ENCODE results near the gene SPATA31C1. TPM values are rescaled to one million over a fixed set of nuclear protein-coding genes. Genes with fewer than 3 reads are reported as not detected.
A peak's percentile ranks its signal among the peaks of the same experiment; 100 is the strongest.
"Not testable (repeated sequence)": the region's sequence is repeated elsewhere in the genome, so short reads cannot be mapped to it uniquely, and the experiment has no call there.

Gene SPATA31C1
- total RNA-seq (2014; rRNA removed; shearing (Covaris generic)), result not detected in 2 replicates

DNA sequence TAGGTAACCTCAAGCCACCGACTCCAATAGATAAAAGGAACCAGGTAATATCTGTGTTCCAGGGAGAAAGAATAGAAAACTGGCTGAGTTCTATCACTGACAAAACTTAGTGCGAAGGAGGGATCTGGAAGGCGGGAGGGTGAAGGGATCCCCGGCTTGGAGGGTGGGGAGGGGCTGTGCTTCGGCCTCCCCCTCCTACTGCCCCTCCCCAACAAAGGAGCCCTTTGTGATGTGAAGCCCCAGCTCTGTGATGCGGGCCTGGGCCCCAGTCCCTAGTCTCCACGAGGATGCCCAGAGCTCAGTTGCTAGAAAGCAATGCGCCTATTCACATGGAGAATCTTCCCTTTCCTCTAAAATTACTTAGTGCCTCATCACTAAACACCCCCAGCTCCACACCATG, at the start of gene SPATA31C1:
Gene SPATA31C1 (plus strand): TSS at position 301 of the 400 bp plus-strand sequence.
- DNase-seq (ENCODE audit: low read depth), result not testable (repeated sequence)

- no peak for DNase-seq (ENCODE audit: low read depth)
These were observed 49.6 kb upstream of the SPATA31C1 start for GRCh38 chr9:87868175-87868574.

GRCh38 chr9:87868635-87869034, 49.1 kb upstream of the SPATA31C1 start:
- no peak for DNase-seq (ENCODE audit: low read depth)

DNA sequence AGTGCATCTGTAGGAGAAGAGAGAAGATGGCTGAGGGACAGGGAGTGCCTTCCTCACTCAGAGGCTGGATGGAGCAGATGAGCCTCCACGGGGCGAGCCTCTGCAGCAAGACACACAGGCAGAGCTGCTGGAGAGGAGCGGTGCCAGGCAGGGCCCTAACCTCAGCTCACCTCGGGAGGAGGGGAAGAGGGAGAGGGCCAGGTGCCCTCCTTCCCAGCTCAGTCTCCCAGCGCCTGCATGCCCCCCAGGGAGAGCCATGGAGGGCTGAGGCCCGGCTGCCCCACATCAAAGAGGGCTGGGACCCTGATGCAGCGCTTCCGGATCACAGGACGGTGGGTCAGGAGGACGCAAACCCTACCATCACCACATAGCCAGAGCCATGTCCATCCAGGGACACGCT, 48.7 kb upstream of the SPATA31C1 start:
- DNase-seq (ENCODE audit: low read depth), result no peak

- DNase-seq (ENCODE audit: low read depth), result no peak
These were observed 46.2 kb upstream of the SPATA31C1 start for GRCh38 chr9:87871425-87872078.

- peak; percentile 73 for DNase-seq (ENCODE audit: low read depth)
These were observed 45.6 kb upstream of the SPATA31C1 start for GRCh38 chr9:87872079-87872624.

DNA sequence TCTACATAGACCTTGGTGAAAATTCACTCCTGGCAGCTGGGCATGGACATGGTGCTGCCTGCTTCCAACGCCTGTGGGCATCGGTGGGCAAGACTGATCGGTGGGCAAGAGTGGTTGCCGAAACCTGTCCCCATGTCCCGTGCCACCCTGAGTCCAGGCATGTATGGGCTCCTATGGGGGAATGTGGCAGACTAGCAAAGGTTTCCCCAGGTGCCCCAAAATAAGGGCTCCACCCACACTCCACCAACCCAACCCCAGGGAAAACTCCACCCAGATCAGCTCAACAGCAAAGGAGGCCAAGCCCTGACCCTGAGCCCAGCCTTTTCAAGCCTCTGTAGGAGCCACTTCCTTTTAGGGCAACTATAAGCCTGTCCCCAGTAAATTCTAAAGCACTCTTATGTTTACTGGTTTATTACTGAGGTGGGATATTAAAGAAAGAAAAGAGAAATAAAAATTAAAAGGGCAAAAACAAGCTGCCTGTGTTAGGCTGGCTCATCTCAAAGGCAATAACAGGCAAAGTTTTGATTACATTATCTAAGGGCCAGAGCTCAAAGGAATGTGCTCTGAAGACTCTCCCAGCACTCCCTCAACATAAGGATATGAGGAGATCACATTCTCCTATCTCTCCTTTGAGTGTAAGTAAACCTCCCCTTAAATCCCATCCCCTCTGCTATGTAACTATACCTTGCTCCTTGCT, 44.0 kb upstream of the SPATA31C1 start:
- no peak for DNase-seq (ENCODE audit: low read depth)

GRCh38 chr9:87874304-87874623, 43.5 kb upstream of the SPATA31C1 start:
- peak; percentile 0 for DNase-seq (ENCODE audit: low read depth)

DNA sequence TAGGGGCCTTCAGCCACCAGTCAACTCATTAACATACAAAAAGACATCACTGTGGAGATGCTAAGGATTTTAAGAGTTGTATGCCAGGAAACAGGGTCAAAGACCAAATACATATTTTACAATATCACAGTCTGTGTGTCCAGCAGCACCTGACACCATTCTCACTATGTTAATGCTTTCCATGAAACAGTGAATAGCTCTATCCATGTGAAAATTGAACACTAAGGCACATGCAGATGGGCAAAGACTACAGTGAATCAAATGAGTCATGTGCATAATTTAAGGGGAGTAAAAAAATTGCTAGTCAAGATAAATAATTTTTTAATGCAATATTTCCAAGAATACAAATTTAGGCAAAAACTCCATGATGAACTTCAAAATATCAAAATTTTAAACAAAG, 42.7 kb upstream of the SPATA31C1 start:
- no peak for DNase-seq (ENCODE audit: low read depth)

GRCh38 chr9:87875831-87876545, 41.8 kb upstream of the SPATA31C1 start:
- DNase-seq (ENCODE audit: low read depth), result no peak

DNA sequence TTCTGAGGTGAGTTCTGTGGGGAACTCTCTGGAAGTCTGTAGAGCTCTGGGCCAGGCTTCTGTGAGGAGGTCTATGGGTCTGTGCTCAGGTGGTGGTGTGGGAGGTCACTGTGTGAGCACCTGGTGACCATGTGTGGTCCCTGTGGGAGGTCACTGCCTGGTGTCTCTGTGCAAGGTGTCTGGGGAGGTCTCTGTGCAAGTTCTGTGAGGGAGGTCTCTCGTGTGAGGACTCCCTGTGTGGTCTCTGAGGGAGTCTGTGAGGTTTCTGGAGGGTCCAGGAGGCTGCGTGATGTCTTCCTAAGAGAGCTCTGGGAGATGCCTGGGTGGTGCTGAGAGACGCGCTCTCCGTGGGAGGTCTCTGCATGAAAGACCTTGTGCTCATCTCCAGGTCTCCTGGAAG, 41.1 kb upstream of the SPATA31C1 start:
- DNase-seq (ENCODE audit: low read depth), result no peak

DNA sequence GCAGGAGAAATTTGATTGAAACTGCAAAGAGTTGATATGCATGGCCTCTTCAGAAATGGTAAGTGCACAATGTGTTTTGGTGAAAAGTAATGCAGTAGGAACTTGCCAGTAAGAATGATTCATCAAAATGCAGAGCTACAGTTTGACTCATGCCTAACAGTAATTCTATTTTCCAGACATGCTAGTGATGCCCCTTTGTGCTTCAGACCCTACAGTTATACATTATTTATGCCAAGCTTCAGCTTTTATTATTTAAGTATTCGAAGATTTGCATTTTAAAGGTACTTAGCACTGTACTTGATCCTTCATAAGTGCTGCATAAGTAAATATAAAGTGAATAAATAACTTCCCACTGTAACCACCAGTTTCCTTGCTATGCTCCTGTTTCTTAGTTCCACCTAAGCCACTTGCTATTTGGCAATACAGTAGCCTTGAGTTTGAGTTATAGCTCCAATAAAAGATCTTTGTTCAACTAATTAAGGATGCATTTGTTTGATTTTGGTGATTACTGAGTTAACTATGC, 38.7 kb upstream of the SPATA31C1 start:
- DNase-seq (ENCODE audit: low read depth), result peak; percentile 43

- peak; percentile 2 for DNase-seq (ENCODE audit: low read depth)
These were observed 37.6 kb upstream of the SPATA31C1 start for GRCh38 chr9:87880116-87880515.

DNA sequence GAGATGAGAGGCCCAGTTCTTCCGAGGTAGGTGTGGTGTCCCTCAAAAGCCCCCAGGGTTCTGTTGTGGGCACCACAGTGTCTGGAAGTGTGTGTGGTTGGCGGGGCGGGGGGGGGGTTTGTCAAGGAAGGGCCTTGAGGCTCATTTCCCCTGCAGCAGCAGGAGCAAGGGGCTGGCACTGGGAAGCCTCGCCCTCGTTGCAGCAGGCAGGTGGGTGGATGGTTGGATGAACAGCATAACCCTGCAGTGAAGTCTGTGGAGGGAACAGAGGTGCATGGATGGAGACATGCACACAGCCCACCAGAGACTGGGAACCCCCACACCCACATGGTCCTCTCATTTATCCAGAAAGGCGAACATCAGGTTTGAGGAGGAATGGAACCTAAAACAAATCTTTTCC, 37.1 kb upstream of the SPATA31C1 start:
- DNase-seq (ENCODE audit: low read depth), result no peak

- peak; percentile 2 for DNase-seq (ENCODE audit: low read depth)
These were observed 35.1 kb upstream of the SPATA31C1 start, which contains the start of gene SPATA31E1 for GRCh38 chr9:87882627-87883026. TSS of gene SPATA31E1 (plus strand) at chr9:87882877. CDS start at chr9:87882892, 15 bp downstream.

DNA sequence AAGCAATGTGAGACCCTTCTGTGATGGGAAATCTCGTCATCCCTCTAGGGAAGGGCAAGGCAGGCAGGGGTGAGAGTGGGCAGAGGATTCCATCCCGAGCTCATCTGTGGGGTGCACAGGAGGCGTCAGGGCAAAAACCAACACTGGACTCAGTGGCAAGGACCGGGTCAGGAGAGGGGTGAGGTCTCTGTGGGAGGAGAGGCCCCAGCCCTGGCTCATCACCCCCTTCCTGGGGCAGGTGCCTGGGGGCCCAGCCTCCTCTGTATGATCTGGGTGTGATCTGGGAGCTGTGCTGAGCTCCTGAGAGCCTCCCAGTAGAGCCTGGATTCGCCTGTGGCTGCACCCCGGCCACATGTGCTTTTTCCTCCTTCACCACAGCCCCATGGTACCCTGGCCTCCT, 34.5 kb upstream of the SPATA31C1 start:
- no peak for DNase-seq (ENCODE audit: low read depth)

GRCh38 chr9:87883990-87884389, 33.8 kb upstream of the SPATA31C1 start:
- DNase-seq (ENCODE audit: low read depth), result peak; percentile 13

- DNase-seq (ENCODE audit: low read depth), result peak; percentile 0
These were observed 32.9 kb upstream of the SPATA31C1 start for GRCh38 chr9:87884578-87885459.

- no peak for DNase-seq (ENCODE audit: low read depth)
These were observed 32.1 kb upstream of the SPATA31C1 start for GRCh38 chr9:87885484-87886189.

- DNase-seq (ENCODE audit: low read depth), result peak; percentile 14
These were observed 31.4 kb upstream of the SPATA31C1 start for GRCh38 chr9:87886210-87886932.

Measured in Daoy (cell line).